ES-I3 (cell line): ENCODE results near the gene CILP.
"Not testable (repeated sequence)": the region's sequence is repeated elsewhere in the genome, so short reads cannot be mapped to it uniquely, and the experiment has no call there.

ENCODE experiments used
- H3K36me3 ChIP-seq: 2 replicates; pipeline ENCODE4 v1.6.1; 2013; ENCODE audit warnings: mild to moderate bottlenecking, low read length, control low read depth, moderate library complexity; ENCODE audit not compliant: insufficient read depth
- H3K4me1 ChIP-seq: 2 replicates; pipeline ENCODE4 v1.6.1; 2013; ENCODE audit warnings: mild to moderate bottlenecking, control low read depth, low read length; ENCODE audit not compliant: insufficient read depth
- H3K9ac ChIP-seq: 2 replicates; pipeline ENCODE4 v1.6.1; 2013; ENCODE audit warnings: low read depth, mild to moderate bottlenecking, low read length, moderate library complexity
- H3K9me3 ChIP-seq: 2 replicates; pipeline ENCODE4 v1.6.1; 2013; ENCODE audit warnings: mild to moderate bottlenecking, low read length, moderate library complexity; ENCODE audit not compliant: control insufficient read depth, insufficient read depth

Gene CILP

DNA sequence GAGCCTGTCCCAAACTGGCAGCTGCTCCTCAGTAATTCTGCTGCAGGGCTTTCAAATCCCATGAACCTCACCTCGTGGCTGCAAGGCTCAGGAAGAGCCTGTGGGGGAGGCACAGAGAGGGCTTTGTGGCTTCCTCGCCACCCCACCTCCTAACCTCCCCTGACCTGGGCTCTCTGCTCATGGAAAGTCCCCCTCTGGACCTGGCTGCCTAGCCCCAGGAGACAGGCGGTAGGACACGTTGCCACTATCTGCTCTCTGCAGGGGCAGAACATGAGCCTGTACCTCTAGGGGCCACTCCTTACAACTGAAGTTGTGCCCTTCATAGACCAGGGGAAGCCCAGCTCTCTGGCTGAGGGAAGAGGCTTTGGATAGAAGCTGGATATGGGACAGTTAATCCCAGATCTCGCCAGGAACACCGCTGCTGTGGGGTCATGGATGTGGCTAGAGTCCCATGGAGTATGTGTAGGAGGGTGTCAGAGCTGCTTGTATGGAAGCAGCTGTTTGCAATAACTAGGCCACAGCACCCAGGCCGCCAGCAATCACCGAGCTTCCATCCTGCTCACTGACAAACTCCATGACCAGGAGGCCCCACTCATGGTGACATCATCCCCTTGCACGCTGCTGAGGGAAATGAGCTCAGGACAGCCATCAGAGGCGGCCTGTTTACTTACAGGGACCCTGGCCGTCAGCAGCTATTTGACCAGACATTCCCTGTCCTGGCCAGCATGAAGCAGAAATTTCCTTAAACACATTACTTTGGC lies 34.0 kb upstream of the CILP start:
- no peaks in the 10 kb centered on the region for H3K36me3 ChIP-seq
- peaks cover 25% of the 10 kb centered on the region for H3K4me1 ChIP-seq
- H3K9me3 ChIP-seq: no peaks in the 10 kb centered on the region
- no peak overlapping the region for H3K9ac ChIP-seq

DNA sequence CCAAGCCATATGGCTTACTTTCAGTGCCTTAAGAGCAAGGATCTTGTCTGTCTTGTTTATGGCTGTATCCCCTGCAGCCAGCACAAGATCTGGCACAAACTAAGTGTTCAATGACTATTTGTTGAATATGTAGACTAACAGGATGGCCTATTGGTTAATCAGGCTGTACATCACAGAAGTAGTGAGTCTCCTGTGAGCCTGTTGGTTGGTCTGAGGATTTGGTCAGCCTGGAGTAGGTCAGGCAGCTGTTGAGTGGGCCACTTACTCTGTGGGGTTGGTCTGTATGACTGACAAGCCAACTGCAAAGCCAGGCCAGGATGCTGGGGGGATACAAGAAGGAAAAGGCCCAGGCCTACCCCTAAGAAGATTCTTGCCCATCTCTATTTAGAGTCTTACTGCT lies 33.4 kb upstream of the CILP start:
- no peaks in the 10 kb centered on the region for H3K36me3 ChIP-seq
- no peaks in the 10 kb centered on the region for H3K9me3 ChIP-seq
- H3K4me1 ChIP-seq: peaks cover 22% of the 10 kb centered on the region
- H3K9ac ChIP-seq: no peak overlapping the region

DNA sequence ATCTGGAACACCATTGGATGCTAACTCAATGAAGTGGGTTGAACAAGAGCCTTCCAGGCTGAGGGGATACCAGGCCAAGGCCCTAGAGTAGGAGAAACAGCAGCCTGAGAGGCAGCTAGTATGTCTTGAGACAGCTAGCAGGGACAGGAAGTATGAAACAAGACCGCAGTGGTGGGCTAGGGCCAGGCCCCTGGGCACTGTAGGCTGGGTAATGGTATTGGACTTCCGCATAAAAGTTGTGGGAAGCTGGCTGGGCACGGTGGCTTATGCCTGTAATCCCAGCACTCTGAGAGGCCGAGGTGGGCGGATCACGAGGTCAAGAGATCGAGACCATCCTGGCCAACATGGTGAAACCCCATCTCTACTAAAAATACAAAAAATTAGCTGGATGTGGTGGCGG lies 25.2 kb upstream of the CILP start:
- H3K9ac ChIP-seq, H3K4me1 ChIP-seq, H3K36me3 ChIP-seq, H3K9me3 ChIP-seq: not testable (repeated sequence)

DNA sequence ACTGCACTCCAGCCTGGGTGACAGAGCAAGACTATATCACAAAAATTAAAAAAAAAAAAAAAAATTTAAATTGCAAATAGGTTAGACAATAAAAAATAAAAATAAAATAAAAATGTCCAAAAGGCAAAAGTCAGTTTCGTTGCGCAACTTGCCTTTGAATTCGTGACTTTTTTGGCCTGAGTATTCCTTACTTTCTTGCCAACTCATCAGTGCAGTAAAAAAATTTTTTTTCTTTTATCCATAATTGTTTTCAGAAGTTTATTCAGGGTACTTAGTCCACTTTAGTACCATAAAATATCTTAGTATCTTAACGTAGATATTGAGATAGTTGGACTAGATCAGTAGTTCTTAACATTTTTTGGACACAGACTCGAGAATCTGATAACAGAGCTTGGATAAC lies 22.4 kb upstream of the CILP start:
- no peak overlapping the region for H3K9ac ChIP-seq
- no peaks in the 10 kb centered on the region for H3K4me1 ChIP-seq
- no peaks in the 10 kb centered on the region for H3K9me3 ChIP-seq
- no peaks in the 10 kb centered on the region for H3K36me3 ChIP-seq

DNA sequence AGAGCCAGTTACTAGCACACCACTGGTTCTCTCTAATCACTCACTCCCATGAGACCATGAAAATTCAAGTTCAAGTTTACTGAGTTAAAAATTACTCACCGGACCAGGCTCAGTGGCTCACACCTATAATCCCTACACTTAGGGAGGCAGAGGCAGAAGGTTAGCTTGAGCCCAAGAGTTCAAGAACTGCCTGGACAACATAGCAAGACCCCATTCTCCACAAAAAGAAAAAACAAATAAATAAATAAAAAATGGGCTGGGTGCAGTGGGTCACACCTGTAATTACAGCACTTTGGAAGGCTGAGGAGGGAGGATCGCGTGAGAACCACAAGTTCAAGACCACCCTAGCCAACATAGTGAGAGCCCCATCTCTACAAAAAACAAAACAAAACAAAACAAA lies 21.2 kb upstream of the CILP start:
- Histone ChIP-seq H3K9ac (no peak overlapping the region), H3K9me3 (no peaks in the 10 kb centered on the region), H3K4me1 (peaks cover 5% of the 10 kb centered on the region), H3K36me3 (no peaks in the 10 kb centered on the region)

DNA sequence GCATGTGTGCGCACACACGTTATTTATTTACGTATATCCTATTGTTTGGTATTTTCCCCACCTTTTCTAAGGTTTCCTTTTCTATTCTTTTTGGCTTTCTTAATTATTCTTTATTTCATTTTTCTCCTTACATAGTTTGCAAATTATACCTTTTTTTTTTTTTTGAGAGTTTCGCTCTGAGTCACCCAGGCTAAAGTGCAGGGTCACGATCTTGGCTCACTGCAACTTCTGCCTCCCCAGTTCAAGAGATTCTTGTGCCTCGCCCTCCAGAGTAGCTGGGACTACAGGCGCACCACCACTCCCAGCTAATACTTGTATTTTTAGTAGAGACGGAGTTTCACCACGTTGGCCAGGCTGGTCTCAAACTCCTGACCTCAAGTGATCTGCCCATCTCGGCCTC lies 20.0 kb upstream of the CILP start:
- Histone ChIP-seq H3K9me3 (no peaks in the 10 kb centered on the region), H3K4me1 (peaks cover 6% of the 10 kb centered on the region), H3K9ac (no peak overlapping the region), H3K36me3 (no peaks in the 10 kb centered on the region)

DNA sequence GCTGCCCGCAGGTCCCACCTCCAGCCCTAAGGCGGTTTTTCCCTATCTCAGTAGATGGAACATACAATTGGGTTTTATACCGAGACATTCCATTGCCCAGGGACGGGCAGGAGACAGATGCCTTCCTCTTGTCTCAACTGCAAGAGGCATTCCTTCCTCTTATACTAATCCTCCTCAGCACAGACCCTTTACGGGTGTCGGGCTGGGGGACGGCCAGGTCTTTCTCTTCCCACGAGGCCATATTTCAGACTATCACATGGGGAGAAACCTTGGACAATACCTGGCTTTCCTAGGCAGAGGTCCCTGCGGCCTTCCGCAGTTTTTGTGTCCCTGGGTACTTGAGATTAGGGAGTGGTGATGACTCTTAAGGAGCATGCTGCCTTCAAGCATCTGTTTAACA lies 15.6 kb upstream of the CILP start:
- H3K9ac ChIP-seq, H3K9me3 ChIP-seq, H3K36me3 ChIP-seq: not testable (repeated sequence)
- H3K4me1 ChIP-seq: peaks cover 16% of the 10 kb centered on the region

DNA sequence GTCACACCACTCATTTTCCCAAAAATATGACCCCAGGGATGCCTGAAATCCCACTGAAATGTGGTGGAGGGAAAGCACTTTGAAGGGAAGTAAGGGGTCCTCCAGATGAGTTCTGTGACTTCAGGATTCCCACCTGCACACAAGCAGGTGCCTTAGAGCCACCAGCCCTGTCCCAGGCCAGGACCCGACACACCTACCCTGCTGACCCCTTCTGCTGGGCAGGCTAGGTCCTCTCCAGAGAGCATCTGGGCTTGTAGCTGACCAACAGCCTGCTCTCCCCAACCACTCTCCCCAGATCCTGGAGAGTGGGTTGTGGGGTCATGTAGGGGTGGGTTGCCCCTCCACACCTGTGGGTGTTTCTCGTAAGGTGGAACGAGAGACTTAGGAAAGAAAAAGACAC lies 14.9 kb upstream of the CILP start:
- no peak overlapping the region for H3K9ac ChIP-seq
- H3K4me1 ChIP-seq: peaks cover 16% of the 10 kb centered on the region
- H3K36me3 ChIP-seq: no peaks in the 10 kb centered on the region
- no peaks in the 10 kb centered on the region for H3K9me3 ChIP-seq

DNA sequence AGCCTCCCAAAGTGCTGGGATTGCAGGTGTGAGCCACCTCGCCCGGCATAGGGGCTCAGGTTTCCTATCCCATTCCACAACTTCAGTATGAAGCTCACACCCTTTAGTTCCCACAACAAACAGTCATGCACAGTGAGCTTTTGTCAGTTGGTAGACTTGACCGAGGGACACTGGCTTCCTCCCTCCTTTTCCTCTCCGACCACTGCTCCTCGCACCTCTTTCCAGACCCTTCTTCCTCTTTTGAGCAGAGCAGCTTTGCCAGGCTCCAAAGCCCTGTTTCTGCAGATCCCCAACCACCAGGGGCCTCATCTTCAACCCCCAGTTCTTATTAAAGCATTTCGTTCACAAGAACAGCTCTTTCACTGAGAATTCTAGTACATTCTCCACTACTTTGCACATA lies 12.7 kb upstream of the CILP start:
- H3K4me1 ChIP-seq: peaks cover 16% of the 10 kb centered on the region
- H3K9me3 ChIP-seq: no peaks in the 10 kb centered on the region
- H3K9ac ChIP-seq: no peak overlapping the region
- H3K36me3 ChIP-seq: no peaks in the 10 kb centered on the region

DNA sequence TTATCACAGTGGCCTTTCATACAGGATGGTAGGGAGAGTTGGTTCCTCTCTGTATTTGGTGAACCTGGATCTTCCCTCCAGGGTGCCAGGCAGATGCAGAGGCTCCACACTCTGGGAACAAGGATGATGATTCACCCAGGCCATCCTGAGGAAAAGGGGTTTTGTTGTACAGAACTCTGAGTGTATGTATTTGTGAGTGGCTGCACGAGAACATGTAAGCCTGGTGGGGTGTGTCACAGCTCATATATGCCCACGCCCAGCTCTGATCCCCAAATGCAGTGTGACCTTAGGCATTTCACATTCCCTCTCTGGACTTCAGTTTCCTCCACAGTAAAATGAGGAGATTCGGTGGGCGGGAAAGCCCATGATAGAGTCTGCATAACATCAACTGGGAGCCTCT lies 11.6 kb upstream of the CILP start:
- Histone ChIP-seq H3K36me3 (no peaks in the 10 kb centered on the region), H3K4me1 (peaks cover 13% of the 10 kb centered on the region), H3K9me3 (no peaks in the 10 kb centered on the region), H3K9ac (no peak overlapping the region)

DNA sequence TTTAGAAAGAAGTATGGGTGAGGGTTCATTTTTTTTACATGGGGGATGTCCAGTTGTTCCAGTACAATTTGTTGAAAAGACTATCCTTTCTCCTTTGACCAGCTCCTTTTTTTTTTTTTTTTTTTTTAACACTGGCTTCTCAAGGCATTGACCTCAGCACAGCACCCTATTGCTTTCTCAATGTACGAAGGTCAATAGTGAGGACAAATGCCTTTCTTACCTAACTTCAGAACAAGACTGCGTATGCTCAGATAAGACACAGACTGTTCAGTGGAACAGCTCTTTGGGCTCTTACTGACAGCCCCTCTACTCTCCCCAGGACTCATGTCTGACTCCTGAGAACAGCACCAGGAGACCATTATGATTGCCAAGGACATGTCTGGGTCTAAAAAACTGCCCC lies 10.4 kb upstream of the CILP start:
- H3K36me3 ChIP-seq: no peaks in the 10 kb centered on the region
- H3K9ac ChIP-seq: no peak overlapping the region
- H3K9me3 ChIP-seq: no peaks in the 10 kb centered on the region
- H3K4me1 ChIP-seq: peaks cover 10% of the 10 kb centered on the region

DNA sequence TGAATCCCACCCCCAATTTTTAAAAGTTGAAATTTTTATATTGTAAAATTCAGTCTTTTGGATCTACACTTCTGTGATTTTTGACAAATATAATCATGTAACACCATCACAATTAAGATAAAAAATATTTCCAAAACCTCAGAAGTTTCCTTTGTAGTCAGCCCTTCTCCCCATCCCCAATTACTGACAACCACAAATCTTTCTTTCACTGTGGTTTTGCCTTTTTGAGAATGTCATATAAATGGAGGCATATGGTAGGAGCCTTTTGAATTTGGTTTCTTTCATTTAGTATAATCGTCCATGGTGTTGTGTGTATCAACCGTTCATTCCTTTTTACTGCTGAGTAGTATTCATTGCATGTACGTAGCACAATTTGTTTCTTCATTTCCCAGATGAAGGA lies 7.9 kb upstream of the CILP start:
- H3K9me3 ChIP-seq: no peaks in the 10 kb centered on the region
- no peaks in the 10 kb centered on the region for H3K36me3 ChIP-seq
- peaks cover 5% of the 10 kb centered on the region; the same call in 1 of the 2 replicates for H3K4me1 ChIP-seq
- H3K9ac ChIP-seq: no peak overlapping the region

DNA sequence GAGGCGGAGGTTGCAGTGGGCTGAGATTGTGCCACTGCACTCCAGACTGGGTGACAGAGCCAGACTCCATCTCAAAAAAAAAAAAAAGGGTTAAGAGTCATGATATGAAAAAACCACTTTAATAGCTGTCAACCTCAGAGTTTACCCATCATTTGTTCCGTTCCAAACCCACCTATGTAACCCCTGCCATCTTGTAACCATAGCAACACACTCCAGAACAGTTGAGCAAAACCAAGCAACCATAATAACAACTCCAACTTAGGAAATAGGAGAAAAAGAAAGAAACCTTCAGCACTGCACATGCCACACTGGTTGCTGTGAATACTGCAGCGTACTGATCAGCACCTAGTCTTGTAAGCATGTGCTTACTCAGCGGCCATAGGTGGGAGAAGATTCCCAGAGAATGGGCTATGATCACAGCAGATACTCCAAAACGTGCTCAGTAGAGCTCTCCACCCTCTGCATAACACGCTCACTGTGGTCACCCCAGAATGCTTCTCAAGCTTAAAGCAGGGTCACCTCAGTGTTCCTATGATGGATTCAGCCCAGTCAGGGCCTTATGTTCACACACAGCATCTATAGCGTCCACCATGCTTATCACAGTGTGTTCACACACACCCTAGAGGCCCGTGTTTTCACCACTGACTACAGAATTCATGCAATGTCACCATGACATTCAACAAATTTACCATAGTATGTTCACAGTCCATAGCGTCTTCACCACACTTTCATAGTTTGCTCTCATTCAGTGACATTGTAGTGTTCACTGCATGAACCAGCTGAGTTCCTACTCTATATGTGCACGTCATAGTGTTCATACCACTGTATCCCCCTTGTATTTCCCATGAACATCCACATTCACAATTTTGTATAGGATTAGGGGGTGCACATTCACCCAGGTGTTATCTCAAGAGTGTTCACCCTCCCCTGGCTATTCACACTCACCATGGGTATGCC lies 6.5 kb upstream of the CILP start:
- Histone ChIP-seq H3K9ac (no peak overlapping the region), H3K9me3 (no peaks in the 10 kb centered on the region), H3K36me3 (no peaks in the 10 kb centered on the region), H3K4me1 (peaks cover 3% of the 10 kb centered on the region; the same call in 1 of the 2 replicates)

DNA sequence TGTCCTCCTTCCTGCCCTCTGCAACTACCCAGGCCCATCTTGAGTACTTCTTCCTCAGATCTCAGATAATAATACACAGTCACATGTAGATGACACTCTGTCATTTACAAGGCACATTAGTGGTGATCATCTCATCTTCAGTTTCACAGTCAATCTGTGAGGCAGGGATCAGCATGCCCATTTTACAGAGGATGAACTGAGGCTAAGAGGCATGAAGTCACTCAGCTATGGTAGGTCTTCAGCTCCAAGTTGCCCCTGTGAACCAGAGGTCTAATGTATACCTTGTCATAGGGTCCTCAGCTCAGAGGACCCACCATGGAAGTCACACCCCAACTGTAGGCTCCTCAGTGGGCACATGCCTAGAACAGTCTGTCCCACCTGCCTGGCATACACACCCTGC lies 4.2 kb upstream of the CILP start:
- no peaks in the 10 kb centered on the region for H3K36me3 ChIP-seq
- H3K9ac ChIP-seq: no peak overlapping the region
- no peaks in the 10 kb centered on the region for H3K9me3 ChIP-seq
- H3K4me1 ChIP-seq: peaks cover 6% of the 10 kb centered on the region

DNA sequence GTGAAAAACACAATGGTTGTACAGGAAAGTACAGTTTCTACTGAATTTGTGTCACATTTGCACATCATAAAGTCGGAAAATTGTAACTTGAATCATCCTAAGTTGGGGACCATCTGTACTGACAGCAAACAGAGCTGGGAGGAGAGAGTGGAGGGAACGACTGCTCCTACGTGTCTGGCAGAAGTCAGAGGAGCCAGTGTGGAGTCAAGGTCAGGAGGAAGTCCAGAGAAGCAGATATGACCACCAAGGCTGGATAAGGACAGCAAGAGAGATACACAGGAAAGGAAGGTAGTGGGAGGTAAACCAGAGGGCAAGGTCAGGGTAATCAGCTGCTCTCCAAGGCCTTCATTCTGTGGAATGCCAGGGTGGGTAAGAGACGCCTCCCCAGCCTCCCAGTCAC lies 2.7 kb upstream of the CILP start:
- Histone ChIP-seq H3K9ac (no peak overlapping the region), H3K4me1 (peaks cover 6% of the 10 kb centered on the region), H3K9me3 (no peaks in the 10 kb centered on the region), H3K36me3 (no peaks in the 10 kb centered on the region)
